Measurements from ENCODE around the gene RASA3.

The RASA3 gene

GRCh38 chr13:114016321-114017027, 115.9 kb downstream of the RASA3 start:
- no peak for DNase-seq

GRCh38 chr13:114015969-114016295, 116.5 kb downstream of the RASA3 start:
- no peak for DNase-seq

- DNase-seq, result peak; percentile 72
These were observed 117.1 kb downstream of the RASA3 start for GRCh38 chr13:114015111-114015968.

- no peak for DNase-seq
These were observed 118.3 kb downstream of the RASA3 start for GRCh38 chr13:114013952-114014629.

GRCh38 chr13:114013336-114013735, 119.1 kb downstream of the RASA3 start:
- DNase-seq, result no peak

- no peak for DNase-seq
These were observed 119.5 kb downstream of the RASA3 start for GRCh38 chr13:114012921-114013320.

GRCh38 chr13:114012141-114012540, 120.3 kb downstream of the RASA3 start:
- DNase-seq, result no peak

- DNase-seq, result no peak
These were observed 121.2 kb downstream of the RASA3 start for GRCh38 chr13:114011226-114011625.

- no peak for DNase-seq
These were observed 121.9 kb downstream of the RASA3 start for GRCh38 chr13:114010401-114011101.

GRCh38 chr13:114009590-114010400, 122.6 kb downstream of the RASA3 start:
- no peak for DNase-seq

GRCh38 chr13:114008964-114009589, 123.3 kb downstream of the RASA3 start:
- DNase-seq, result no peak

- no peak for DNase-seq
These were observed 124.9 kb downstream of the RASA3 start for GRCh38 chr13:114007566-114007965.

GRCh38 chr13:114005206-114005724, 127.2 kb downstream of the RASA3 start:
- no peak for DNase-seq

- no peak for DNase-seq
These were observed 127.8 kb downstream of the RASA3 start for GRCh38 chr13:114004420-114005205.

- no peak for DNase-seq
These were observed 129.6 kb downstream of the RASA3 start for GRCh38 chr13:114002771-114003321.

- no peak for DNase-seq
These were observed 130.3 kb downstream of the RASA3 start for GRCh38 chr13:114002009-114002544.

GRCh38 chr13:114001331-114002008, 131.0 kb downstream of the RASA3 start:
- no peak for DNase-seq

GRCh38 chr13:114000151-114001040, 132.0 kb downstream of the RASA3 start:
- no peak for DNase-seq

- no peak for DNase-seq
These were observed 132.9 kb downstream of the RASA3 start for GRCh38 chr13:113999618-113999910.

All from eye (tissue), 1 donor.